Measurements from ENCODE around the gene PKD1.

The PKD1 gene

DNA sequence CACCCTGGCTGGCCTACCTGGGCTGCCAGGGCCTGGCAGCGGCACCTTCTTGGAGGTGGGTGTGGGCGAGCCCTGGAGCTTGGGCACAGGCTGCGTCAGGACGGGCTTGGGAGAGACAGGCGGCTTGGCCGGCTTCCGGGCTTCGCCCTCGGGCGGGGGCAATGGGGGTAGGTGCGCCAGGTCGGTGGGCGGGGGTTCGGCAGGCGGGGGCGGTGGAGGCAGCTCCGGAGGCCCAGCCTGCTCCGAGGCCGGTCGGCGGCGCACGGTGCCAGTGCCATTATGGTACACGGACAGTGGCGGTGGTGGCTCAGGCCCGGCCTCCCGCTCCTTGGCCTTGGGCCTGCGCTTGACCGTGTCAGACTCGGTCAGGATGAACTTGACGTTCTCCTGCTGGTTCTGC is 43.9 kb upstream of the PKD1 start:
- TF ChIP-seq, protein P1, sequence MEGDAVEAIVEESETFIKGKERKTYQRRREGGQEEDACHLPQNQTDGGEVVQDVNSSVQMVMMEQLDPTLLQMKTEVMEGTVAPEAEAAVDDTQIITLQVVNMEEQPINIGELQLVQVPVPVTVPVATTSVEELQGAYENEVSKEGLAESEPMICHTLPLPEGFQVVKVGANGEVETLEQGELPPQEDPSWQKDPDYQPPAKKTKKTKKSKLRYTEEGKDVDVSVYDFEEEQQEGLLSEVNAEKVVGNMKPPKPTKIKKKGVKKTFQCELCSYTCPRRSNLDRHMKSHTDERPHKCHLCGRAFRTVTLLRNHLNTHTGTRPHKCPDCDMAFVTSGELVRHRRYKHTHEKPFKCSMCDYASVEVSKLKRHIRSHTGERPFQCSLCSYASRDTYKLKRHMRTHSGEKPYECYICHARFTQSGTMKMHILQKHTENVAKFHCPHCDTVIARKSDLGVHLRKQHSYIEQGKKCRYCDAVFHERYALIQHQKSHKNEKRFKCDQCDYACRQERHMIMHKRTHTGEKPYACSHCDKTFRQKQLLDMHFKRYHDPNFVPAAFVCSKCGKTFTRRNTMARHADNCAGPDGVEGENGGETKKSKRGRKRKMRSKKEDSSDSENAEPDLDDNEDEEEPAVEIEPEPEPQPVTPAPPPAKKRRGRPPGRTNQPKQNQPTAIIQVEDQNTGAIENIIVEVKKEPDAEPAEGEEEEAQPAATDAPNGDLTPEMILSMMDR (IDR thresholded peaks at IDR 0.05; ENCODE audit: low read depth, low read length), result no peak
- H3K4me3 ChIP-seq (ENCODE audit: low read depth, low read length), result no peak overlapping the region

DNA sequence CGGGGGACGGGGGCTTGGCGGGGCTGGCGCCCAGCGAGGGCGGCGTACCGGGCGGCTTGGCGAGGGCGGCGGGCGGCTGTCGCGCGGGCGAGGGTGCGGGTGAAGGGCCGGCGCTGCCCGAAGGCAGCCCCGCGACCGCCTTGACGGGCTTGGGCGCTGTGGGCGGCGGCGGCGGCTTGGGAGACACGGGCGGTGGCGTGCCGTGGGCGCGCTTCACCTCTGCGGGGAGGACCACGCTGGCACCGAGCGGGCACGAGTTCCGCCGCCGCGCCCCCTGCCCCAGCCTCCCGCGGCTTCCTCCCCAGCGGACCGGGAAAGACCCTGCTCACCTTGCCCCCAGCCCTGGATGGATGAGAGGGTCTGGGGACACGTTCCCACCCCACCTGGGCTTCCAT is 43.4 kb upstream of the PKD1 start:
- TF ChIP-seq, protein P1 (IDR thresholded peaks at IDR 0.05; ENCODE audit: low read depth, low read length), result no peak
- no peak overlapping the region for H3K4me3 ChIP-seq (ENCODE audit: low read depth, low read length)

DNA sequence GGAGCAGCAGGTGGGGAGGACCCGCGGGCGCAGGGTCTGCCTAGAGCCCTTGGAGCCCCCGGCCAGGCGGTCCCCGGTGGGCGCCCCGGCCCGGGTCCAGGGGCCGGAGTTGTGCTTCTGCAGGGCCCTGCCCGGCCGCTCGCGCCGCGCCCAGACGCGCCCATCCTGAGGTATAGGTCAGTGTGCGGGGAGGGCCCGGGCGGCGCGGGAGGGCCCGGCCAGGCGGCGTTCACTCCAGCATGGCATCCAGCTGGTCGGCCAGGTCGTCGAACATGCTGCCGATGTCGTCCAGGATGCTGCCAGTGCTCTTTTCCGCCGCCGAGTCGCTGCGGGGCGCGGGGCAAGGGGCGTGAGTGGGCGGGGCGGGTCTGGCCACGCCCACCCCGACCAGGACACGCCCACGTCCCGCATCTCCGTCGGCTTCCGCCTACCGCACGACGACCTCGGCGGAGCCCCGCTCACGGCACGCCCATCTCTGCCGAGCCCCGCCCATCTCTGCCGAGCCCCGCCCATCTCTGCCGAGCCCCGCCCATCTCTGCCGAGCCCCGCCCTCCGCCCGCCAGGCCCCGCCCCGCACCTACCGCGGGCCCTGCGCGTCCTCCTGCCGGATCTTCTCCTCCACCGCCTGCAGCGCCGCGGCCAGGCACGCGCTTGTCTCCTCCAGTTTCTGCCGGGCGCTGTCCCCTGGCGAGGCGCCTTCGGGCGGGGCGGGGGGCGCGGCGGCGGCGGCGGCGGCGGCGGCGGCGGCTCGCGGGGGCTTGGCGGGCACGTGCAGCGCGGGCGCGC is 42.8 kb upstream of the PKD1 start:
- TF ChIP-seq, protein P1 (IDR thresholded peaks at IDR 0.05; ENCODE audit: low read depth, low read length), result no peak
- H3K4me3 ChIP-seq (ENCODE audit: low read depth, low read length), result no peak overlapping the region

DNA sequence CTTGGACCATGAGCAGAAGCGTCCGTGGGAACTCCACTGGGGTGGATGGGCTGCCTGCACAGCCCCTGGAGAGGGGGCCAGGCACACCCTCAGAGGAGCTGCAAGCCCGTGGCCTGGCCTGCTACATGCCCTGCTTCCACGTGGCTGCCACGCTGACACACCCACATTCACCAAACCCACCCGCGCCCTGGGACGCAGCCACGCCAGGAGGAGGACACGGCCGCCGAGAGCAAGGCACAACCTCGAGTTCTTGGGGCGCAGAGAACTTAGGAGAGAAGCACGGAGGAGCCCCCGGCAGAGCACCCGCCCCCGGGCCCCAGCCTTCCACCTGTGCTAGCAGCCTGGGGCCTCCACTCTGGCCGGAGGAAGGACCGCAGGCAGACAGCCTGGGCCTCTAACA is 41.9 kb upstream of the PKD1 start:
- TF ChIP-seq, protein P1 (IDR thresholded peaks at IDR 0.05; ENCODE audit: low read depth, low read length), result no peak
- H3K4me3 ChIP-seq (ENCODE audit: low read depth, low read length), result no peak overlapping the region

DNA sequence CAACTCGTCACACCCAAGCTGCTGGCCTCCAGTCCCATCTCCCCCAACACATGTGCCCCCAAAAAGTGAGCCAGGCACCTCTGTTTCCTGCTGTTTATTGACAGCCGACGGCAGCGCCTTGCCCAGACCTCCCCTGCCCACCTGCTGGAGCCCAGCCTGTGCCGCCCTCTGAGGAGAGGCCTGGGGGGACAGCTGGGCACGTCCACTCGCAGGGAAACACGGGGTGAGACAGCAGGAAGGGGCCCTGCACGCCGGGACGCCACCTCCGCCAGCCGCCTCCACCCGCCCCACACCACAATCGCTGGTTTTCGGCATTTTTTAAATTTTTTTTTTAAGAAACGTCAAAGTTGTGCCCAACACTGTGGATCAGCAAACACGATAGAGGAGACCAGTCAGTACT is 41.4 kb upstream of the PKD1 start:
- no peak overlapping the region for H3K4me3 ChIP-seq (ENCODE audit: low read depth, low read length)
- TF ChIP-seq, protein P1 (IDR thresholded peaks at IDR 0.05; ENCODE audit: low read depth, low read length), result no peak

DNA sequence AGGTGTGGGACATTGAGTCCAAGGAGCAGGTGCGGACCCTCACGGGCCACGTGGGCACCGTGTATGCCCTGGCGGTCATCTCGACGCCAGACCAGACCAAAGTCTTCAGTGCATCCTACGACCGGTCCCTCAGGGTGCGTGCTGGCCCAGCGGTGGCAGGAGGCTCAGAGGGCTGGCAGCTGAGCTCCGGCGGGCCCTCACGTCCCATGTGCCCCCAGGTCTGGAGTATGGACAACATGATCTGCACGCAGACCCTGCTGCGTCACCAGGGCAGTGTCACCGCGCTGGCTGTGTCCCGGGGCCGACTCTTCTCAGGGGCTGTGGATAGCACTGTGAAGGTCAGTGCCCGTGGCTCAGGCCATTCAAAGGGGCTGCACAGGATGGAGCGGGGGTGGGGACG is 40.3 kb upstream of the PKD1 start:
- TF ChIP-seq, protein P1 (IDR thresholded peaks at IDR 0.05; ENCODE audit: low read depth, low read length), result no peak
- no peak overlapping the region for H3K4me3 ChIP-seq (ENCODE audit: low read depth, low read length)

DNA sequence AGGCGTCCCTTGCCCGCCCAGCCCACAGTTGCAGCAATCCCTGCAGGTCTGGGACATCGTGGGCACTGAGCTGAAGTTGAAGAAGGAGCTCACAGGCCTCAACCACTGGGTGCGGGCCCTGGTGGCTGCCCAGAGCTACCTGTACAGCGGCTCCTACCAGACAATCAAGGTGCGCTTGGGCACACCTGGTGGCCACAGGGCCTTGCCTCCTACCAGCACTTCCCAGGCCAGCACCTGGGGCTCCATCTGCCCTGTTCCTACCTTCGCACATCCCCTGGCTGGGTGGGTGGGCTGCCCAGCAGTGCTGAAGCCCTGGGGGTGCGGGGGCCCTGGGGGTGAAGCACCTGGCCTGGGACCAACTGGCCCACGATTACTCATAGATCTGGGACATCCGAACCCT is 39.8 kb upstream of the PKD1 start:
- H3K4me3 ChIP-seq (ENCODE audit: low read depth, low read length), result no peak overlapping the region
- TF ChIP-seq, protein P1 (IDR thresholded peaks at IDR 0.05; ENCODE audit: low read depth, low read length), result no peak
